GM12801 (cell line): ENCODE measurements around the gene EPB41L5.

ENCODE experiments used
- TF ChIP-seq, protein P1 (sequence below): IDR thresholded peaks from one replicate; pipeline ENCODE4 v1.5.1; 2011; ENCODE audit warnings: control low read depth; ENCODE audit not compliant: insufficient read length; ENCODE audit errors: extremely low read depth

Gene EPB41L5

DNA sequence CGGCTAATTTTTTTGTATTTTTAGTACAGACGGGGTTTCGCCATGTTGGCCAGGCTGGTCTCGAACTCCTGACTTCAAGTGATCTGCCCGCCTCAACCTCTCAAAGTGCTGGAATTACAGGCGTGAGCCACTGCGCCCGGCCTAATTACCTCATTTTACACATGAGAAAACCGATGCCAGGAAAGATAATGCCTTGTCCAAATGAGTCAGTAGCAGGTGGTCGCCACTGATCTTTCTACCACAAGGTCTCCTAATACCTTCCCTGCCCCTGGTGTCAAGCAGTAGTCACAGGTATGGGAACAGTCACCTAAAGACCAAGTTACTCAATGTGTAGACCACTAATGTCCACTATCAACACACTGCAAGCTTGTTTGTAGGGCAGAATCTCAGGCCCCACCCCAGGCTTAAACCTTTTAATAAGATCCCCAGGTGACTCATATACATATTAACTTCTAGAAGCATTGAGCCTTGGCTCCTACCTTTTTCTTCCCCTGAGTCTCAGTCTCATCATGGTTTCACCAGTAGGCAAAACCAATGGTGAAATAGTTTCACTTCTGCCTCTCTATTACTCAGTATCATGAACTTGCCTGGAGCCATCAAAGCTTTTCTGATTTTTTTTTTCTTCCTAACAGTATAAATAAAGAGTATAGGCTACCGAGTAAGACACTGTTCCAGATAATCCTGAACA lies 6.9 kb upstream of the EPB41L5 start:
- TF ChIP-seq, protein P1, sequence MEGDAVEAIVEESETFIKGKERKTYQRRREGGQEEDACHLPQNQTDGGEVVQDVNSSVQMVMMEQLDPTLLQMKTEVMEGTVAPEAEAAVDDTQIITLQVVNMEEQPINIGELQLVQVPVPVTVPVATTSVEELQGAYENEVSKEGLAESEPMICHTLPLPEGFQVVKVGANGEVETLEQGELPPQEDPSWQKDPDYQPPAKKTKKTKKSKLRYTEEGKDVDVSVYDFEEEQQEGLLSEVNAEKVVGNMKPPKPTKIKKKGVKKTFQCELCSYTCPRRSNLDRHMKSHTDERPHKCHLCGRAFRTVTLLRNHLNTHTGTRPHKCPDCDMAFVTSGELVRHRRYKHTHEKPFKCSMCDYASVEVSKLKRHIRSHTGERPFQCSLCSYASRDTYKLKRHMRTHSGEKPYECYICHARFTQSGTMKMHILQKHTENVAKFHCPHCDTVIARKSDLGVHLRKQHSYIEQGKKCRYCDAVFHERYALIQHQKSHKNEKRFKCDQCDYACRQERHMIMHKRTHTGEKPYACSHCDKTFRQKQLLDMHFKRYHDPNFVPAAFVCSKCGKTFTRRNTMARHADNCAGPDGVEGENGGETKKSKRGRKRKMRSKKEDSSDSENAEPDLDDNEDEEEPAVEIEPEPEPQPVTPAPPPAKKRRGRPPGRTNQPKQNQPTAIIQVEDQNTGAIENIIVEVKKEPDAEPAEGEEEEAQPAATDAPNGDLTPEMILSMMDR = no peak

DNA sequence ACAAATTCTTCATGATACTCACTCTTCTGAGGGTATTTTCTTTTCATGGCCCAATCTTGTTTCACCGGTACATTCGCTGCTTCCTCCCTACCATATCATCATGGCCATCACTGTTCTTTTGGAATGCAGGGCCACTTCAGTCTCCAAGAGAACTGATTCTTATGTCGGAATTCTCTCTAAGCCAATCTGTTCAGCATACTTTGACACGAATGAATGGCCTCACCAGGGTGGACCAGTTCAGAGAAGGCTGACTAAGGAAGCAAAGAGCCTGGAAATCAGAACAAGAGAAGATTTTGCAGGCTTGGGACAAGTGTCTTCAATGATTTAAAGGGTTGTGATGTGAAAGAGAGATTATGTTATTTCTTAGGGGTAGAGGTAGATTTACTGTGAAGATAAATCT lies 5.0 kb upstream of the EPB41L5 start:
- TF ChIP-seq, protein P1 = no peak

DNA sequence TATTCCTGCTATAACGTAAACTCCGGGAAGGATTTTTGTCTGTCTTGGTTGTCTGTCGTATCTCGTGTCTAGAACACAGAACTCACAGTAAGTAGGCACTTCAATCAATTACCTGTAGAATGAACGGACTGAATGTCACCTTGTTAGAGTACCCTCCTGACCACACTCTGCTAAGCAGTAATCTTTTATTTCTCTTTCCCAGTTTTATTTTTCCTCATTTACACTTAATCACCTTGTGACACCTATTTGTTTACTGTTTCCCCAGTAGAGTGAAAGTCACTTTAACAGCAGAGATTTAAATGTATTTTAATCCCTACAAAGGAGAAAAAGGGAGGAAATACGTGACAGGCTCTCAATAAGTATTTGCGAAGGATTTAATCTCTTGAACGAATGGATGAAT lies 514 bp upstream of the EPB41L5 start:
- TF ChIP-seq, protein P1 = no peak

DNA sequence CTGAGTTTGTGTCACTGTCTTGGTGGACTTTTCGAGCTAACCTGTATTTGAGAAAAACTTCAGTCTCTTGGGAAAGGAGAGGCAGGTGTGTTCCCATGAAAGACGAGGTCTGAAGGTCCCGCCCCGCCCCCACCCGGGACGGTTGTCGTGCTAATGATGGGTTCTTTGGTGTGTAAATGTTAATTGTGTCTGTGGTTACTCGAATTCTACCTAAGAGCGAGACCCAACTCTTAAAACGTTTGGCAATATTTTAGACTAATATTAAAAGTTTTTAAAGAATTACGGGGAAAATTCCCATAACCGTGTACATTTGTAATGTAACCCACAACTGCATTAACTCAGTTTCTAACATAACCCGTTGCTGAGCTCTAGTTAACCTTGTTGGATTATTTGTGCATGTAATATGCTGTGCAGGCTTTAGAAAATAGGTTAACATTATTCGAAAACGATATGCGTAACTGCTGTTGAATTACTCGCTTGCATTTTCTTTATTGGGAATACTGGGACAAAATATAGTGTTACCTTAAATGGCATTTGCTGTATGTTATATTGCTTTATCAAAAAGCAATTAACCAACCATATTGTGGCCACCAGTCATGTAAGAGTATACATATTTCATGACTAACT lies 833 bp downstream of the EPB41L5 start:
- TF ChIP-seq, protein P1 = no peak

DNA sequence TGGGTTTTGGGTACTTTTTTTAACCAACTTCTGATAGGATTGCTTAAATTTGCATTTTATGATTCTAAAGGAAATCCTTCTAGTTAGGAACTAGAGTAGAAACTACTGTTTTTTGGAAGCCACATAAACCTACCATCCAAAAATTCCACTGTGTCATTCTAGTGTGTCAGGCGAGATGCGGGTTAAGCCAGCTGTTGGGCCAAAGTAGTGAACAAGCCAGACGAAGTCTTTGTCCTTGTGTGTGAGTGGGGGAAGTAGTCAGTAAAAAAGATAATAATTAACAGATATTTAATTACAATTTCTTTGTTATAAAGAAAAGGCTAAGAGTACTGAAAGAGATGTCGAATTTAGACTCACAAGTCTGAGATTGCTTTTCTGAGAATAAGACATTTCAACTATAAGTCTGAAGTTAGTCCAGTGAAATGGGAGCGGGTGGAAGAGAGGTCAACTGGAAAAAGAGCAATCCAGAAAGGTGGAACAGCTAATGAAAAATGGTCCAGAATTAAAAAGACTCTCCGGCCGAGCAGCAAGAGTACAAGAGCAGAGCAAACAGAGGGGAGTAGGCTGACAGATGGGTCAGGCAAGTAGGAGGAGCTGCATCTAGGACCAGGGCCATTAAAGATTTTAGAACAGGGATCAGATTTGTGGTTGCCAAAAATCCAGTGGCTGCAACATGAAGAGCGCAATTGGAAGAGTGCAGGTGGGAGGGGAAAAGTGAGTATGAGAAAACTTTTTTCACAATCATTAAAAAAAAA lies 1.5 kb downstream of the EPB41L5 start:
- TF ChIP-seq, protein P1 = no peak

DNA sequence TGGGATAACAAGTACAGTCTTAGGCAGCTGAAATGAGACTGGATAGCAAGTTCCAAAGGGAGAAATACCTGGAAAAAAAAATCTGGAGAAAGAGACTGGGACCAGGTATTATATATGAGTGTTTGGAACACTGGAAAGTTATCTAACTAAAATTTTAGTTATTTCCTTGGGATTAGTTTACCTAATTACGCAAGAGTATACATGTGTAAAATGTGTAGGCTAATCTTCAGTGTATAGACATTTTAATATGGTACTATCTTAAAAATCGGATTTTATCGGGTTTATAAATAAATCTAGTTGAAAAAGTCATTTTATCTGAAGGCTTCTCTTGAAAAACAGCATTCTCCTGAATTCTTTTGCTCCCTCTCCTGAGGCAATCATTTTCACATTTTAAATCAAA lies 3.9 kb downstream of the EPB41L5 start:
- TF ChIP-seq, protein P1 = no peak

DNA sequence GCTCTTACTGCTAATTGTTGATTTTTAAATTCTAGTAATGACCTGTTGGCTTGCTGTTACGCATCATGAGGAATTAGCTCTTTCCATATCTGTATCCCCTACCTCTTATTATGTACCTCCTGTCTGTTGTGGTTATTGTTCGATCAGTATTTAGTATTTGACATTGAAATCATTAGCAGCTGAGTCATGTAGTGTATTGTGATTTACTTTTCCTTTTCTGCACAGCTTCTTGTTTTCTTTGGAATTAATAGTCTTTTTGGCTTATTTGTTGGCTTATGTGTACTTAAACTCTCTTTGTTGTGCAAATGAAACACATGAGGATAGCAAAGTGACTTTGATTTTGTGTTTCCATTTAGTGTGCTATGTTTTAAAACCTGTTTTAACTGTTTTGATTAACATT lies 4.3 kb downstream of the EPB41L5 start:
- TF ChIP-seq, protein P1 = no peak
